Progenitor cell of endocrine pancreas (in vitro differentiated cells): Measurements from ENCODE around the gene LPCAT1. TPM values are rescaled to one million over a fixed set of nuclear protein-coding genes. Genes with fewer than 3 reads are reported as not detected.

Experiments used
- DNase-seq: peaks from one replicate; pipeline ENCODE4 v3.0.0; 2021; ENCODE audit warnings: low spot score; ENCODE audit not compliant: unreplicated experiment
- H3K27ac Mint-ChIP-seq: 2 replicates; pipeline ENCODE4 v1.8.0; 2021; ENCODE audit warnings: mild to moderate bottlenecking, moderate library complexity, mixed read lengths
- H3K27me3 Mint-ChIP-seq: 2 replicates; pipeline ENCODE4 v1.8.0; 2021; ENCODE audit warnings: mixed read lengths
- H3K36me3 Mint-ChIP-seq: 2 replicates; pipeline ENCODE4 v1.8.0; 2022; ENCODE audit warnings: mixed read lengths; ENCODE audit not compliant: insufficient read depth
- H3K4me1 Mint-ChIP-seq: 2 replicates; pipeline ENCODE4 v1.8.0; 2021; ENCODE audit warnings: low read depth, mixed read lengths
- H3K4me3 Mint-ChIP-seq: 2 replicates; pipeline ENCODE4 v1.8.0; 2021; ENCODE audit warnings: low read depth, mild to moderate bottlenecking, moderate library complexity, mixed read lengths
- H3K9me3 Mint-ChIP-seq: 2 replicates; pipeline ENCODE4 v1.8.0; 2021; ENCODE audit warnings: low read depth, mixed read lengths
- total RNA-seq: library from RNA; stranded (reverse); gene quantifications from 2 replicates; pipeline ENCODE4 v1.2.1, GENCODE V29; 2021
- TF ChIP-seq, protein P1 (sequence below): fragments of 200-600 bp; sonication (generic); IDR thresholded peaks from one replicate; pipeline ENCODE4 v1.5.0; 2021; ENCODE audit warnings: antibody characterized with exemption, mild to moderate bottlenecking; ENCODE audit not compliant: unreplicated experiment

LPCAT1 gene
- total RNA-seq, 1 donor from 2014 or later = 73.3 TPM

GRCh38 chr5:1555808-1556731 is 32.3 kb upstream of the LPCAT1 start:
- Mint-ChIP-seq H3K27ac (no peak overlapping the region), H3K4me1 (peaks cover 3% of the 10 kb centered on the region), H3K4me3 (no peak overlapping the region), H3K27me3 (peaks cover 14% of the 10 kb centered on the region), H3K9me3 (no peaks in the 10 kb centered on the region), H3K36me3 (no peaks in the 10 kb centered on the region)
- no peak for DNase-seq
- TF ChIP-seq, protein P1, sequence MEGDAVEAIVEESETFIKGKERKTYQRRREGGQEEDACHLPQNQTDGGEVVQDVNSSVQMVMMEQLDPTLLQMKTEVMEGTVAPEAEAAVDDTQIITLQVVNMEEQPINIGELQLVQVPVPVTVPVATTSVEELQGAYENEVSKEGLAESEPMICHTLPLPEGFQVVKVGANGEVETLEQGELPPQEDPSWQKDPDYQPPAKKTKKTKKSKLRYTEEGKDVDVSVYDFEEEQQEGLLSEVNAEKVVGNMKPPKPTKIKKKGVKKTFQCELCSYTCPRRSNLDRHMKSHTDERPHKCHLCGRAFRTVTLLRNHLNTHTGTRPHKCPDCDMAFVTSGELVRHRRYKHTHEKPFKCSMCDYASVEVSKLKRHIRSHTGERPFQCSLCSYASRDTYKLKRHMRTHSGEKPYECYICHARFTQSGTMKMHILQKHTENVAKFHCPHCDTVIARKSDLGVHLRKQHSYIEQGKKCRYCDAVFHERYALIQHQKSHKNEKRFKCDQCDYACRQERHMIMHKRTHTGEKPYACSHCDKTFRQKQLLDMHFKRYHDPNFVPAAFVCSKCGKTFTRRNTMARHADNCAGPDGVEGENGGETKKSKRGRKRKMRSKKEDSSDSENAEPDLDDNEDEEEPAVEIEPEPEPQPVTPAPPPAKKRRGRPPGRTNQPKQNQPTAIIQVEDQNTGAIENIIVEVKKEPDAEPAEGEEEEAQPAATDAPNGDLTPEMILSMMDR = no peak

DNA sequence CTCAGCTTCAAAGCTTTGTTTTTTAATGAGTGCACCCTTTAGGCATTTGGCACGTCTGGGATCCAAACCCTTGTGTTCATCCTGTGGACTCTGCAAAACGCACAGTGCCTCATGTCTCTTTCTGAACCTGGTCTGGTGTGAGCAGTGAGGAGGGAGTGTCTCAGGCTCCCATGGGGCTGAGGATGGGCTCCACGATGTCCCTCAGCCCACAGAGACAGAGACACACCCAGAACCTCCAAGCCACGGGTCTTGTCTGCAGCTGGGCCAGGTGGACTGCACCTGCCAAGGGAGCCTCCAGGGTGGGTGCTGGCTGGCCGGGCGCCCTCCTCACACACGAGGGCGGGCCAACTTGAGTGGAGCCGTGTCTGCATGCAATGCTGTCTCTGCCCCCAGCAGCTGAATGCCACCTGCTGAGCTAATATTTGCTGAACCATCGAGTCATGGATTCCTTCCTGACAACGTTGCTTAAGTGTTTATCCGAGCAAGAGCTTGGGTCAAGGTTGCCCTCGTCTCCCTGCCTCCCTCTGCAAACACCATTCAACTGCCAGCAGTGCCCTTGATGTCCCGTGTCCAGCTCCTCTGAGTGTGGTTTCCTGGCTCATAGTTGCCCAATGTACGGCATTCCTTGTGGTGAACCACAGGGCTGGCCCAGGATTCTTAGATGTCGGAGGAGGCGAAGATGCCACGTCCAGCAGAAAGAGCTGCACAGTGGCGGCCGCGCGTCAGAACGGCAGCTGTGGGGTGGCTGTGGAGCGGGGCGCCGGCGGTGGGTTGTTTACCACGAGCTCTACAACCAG is 31.4 kb upstream of the LPCAT1 start:
- H3K9me3 Mint-ChIP-seq = no peaks in the 10 kb centered on the region
- H3K4me1 Mint-ChIP-seq = peaks cover 3% of the 10 kb centered on the region
- TF ChIP-seq, protein P1 = no peak
- no peaks in the 10 kb centered on the region for H3K36me3 Mint-ChIP-seq
- H3K27ac Mint-ChIP-seq = no peak overlapping the region
- H3K4me3 Mint-ChIP-seq = no peak overlapping the region
- peaks cover 14% of the 10 kb centered on the region for H3K27me3 Mint-ChIP-seq
- no peak for DNase-seq

- no peaks in the 10 kb centered on the region for H3K9me3 Mint-ChIP-seq
- no peak for DNase-seq
- peaks cover 16% of the 10 kb centered on the region for H3K27me3 Mint-ChIP-seq
- peaks cover 3% of the 10 kb centered on the region for H3K4me1 Mint-ChIP-seq
- TF ChIP-seq, protein P1 = no peak
- H3K4me3 Mint-ChIP-seq = no peak overlapping the region
- no peaks in the 10 kb centered on the region for H3K36me3 Mint-ChIP-seq
- no peak overlapping the region for H3K27ac Mint-ChIP-seq
Observed at GRCh38 chr5:1554410-1554967, 30.7 kb upstream of the LPCAT1 start.

DNA sequence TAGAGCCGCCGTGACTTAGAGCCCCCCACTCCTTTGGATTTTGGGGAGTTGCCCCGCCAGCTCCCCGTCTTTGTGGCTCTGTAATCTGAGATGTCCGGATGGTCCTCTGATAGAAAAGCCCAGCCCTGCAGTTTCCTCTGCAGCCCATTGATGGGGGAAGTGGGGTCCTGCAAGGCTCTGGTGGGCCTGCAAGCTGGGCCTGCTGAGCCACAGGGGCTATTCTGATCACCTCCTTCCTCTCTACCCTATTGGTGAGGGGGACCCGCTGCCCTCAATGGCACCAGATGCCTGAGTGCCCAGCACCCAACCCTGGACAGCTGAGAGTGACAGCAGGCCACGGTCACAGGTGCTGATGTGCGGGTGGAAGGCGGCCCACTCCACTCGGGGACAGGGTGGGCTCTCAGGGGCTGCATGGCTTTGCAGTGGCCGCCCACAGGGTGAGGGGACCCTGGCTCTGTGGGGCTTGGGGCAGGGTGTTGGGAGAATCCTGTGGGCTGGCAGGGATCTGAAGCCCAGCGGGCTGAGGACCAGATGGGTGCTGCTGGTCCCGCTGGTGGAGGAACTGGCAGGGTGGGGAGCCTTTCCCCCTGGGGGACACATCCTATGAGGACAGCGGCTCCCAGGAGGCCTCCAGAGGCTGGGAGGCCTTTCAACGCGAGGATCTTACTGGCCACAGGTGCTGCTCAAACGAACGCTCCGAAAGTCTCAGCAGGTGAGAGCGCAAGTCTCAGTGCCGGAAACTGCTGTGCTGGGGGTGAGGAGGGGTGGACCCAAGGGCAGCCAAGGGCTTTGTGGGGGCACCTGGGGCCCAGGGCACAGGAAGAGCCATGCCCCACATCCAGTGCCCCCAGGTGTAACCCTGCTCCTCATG is 30.0 kb upstream of the LPCAT1 start:
- Mint-ChIP-seq H3K4me3 (no peak overlapping the region), H3K27ac (no peak overlapping the region), H3K36me3 (no peaks in the 10 kb centered on the region), H3K27me3 (peaks cover 14% of the 10 kb centered on the region), H3K9me3 (no peaks in the 10 kb centered on the region), H3K4me1 (peaks cover 3% of the 10 kb centered on the region)
- TF ChIP-seq, protein P1 = no peak
- DNase-seq = no peak
